ENCODE measurements around the gene C3orf85.

- no peak for TF ChIP-seq ESRRA (IDR thresholded peaks at IDR 0.05; ENCODE audit: low read length)
- TF ChIP-seq JUND (IDR thresholded peaks at IDR 0.05; ENCODE audit: low read depth, low read length) = no peak
- TF ChIP-seq USF1 (IDR thresholded peaks at IDR 0.05; ENCODE audit: borderline replicate concordance, extremely low read length, insufficient read depth, low read depth, low read length) = no peak
- TF ChIP-seq POLR2A (IDR thresholded peaks at IDR 0.05; ENCODE audit: low read depth, low read length) = no peak
- TF ChIP-seq TCF12 (IDR thresholded peaks at IDR 0.05; ENCODE audit: low read depth, low read length) = no peak
- TF ChIP-seq ASH2L (IDR thresholded peaks at IDR 0.05; ENCODE audit: borderline replicate concordance, low read depth) = no peak
- TF ChIP-seq JUNB (IDR thresholded peaks at IDR 0.05) = no peak
- TF ChIP-seq CEBPB (IDR thresholded peaks at IDR 0.05; ENCODE audit: borderline replicate concordance in 1 of 2, low read depth in 2 of 2, low read length in 2 of 2) = no peak
- TF ChIP-seq SRF (IDR thresholded peaks at IDR 0.05; ENCODE audit: low read depth in 2 of 2, low read length in 2 of 2) = no peak
- no peak for TF ChIP-seq CEBPZ (IDR thresholded peaks at IDR 0.05; ENCODE audit: low read depth, low read length)
- TF ChIP-seq CTCF (IDR thresholded peaks at IDR 0.05 in 2 of 3, conservative IDR thresholded peaks at IDR 0.05 in 1 of 3; ENCODE audit: control insufficient read depth in 2 of 3, extremely low read depth in 1 of 3, insufficient read depth in 1 of 3, low read depth in 3 of 3, low read length in 3 of 3) = no peak
- TF ChIP-seq MYB (IDR thresholded peaks at IDR 0.05; ENCODE audit: borderline replicate concordance, low read depth, low read length) = no peak
These were observed 9.0 kb upstream of the C3orf85 start for GRCh38 chr3:109127553-109127952.
